GM18519 (cell line): Measurements from ENCODE around the gene TRABD.

Experiments
- ATAC-seq: cut with Tn5 transposase; IDR thresholded peaks from one replicate; pipeline ENCODE4 v1.9.1; 2021; ENCODE audit warnings: mild to moderate bottlenecking, moderate library complexity; ENCODE audit not compliant: unreplicated experiment, low FRiP score

TRABD gene

GRCh38 chr22:50184902-50185374, 775 bp upstream of the TRABD start:
- ATAC-seq, result no peak

- ATAC-seq, result no peak
Measured at GRCh38 chr22:50186181-50186714, 535 bp downstream of the TRABD start.

- ATAC-seq, result no peak
Measured at GRCh38 chr22:50186761-50187523, 1.2 kb downstream of the TRABD start.

- ATAC-seq, result no peak
Measured at GRCh38 chr22:50188356-50188755, 2.6 kb downstream of the TRABD start.

- no peak for ATAC-seq
Measured at GRCh38 chr22:50189184-50189848, 3.6 kb downstream of the TRABD start.

GRCh38 chr22:50189849-50190181, 4.1 kb downstream of the TRABD start:
- ATAC-seq, result no peak

- ATAC-seq, result peak; percentile 25
Measured at GRCh38 chr22:50190182-50190940, 4.6 kb downstream of the TRABD start.

- no peak for ATAC-seq
Measured at GRCh38 chr22:50190941-50191741, 5.4 kb downstream of the TRABD start.

GRCh38 chr22:50192436-50193204, 6.9 kb downstream of the TRABD start:
- ATAC-seq, result no peak

GRCh38 chr22:50193621-50194020, 7.9 kb downstream of the TRABD start:
- no peak for ATAC-seq

- no peak for ATAC-seq
Measured at GRCh38 chr22:50194037-50194805, 8.5 kb downstream of the TRABD start.

GRCh38 chr22:50196256-50196655, 10.5 kb downstream of the TRABD start:
- no peak for ATAC-seq

GRCh38 chr22:50197000-50197800, 11.5 kb downstream of the TRABD start:
- no peak for ATAC-seq

GRCh38 chr22:50197856-50198623, 12.3 kb downstream of the TRABD start:
- no peak for ATAC-seq

GRCh38 chr22:50198624-50199017, 12.9 kb downstream of the TRABD start:
- no peak for ATAC-seq

- ATAC-seq, result no peak
Measured at GRCh38 chr22:50199251-50199721, 13.6 kb downstream of the TRABD start.

- no peak for ATAC-seq
Measured at GRCh38 chr22:50199829-50200460, 14.2 kb downstream of the TRABD start.
